Measurements from ENCODE around the gene PON2.

Gene PON2

DNA sequence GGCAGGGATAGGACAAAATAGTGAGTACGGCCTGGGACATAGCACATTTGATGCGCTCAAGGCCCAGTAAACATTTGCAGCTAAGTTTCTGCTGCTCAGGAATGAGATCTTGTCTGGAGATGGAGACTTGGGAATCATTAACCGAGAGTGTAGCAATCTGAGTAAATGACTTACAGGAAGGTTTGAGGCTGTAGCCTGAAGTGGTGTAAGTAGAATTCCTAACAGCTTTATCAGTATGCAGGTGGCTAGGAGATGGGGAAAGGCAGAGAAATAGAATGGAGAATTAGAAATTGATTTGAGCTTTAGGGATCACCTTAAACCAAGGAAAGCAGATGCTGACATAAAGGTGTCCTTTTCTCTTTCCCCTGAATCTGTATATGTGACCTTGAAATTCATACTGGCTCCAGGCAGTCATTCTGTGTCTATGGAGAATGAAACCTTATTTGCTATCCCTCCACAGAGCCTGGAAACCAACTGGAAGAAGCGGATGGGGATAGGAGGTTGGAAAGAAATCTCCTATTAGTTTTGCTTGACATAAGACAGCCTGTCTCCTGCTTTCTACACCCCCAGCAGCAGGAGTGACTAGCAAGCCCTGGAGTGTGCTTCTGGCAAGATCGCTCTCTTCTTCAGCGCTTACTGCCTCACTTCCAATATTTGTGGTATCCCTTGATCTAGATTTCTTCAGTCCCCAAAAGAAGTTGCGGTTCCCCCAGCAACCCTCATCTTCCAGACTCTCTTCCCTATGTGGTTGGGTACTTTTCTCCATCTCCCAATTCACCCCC lies 6.4 kb upstream of the PON2 start:
- no peak for FAIRE-seq

DNA sequence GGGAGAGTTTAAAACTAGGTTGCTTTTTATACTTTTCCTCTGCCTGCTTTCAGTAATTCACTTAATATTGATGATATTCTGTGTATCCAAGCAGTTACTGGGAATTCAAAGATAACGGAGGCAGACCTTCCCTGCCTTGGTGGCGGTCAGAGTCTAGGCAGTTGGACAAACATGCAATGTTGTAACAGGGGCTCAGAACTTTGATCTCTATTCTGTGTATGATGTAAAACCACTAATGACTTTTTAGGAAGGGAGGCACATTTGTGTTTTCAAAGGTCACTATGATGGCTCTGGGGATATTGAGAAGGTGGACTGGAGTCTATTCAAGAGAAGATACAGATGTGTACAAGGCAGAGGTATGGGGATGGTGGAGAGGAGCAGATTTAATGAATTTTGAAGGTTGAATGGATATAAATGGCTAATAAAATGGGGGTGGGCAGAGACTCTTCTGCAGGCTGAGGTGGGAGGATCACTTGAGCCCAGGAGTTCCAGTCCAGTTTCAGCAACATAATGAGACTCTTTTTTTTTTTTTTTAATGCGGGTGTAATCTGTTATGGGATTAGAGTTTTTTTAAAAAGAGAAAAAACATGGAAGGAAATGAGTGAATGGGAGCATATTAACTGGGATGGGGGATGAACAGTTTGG lies 5.7 kb upstream of the PON2 start:
- FAIRE-seq = no peak

DNA sequence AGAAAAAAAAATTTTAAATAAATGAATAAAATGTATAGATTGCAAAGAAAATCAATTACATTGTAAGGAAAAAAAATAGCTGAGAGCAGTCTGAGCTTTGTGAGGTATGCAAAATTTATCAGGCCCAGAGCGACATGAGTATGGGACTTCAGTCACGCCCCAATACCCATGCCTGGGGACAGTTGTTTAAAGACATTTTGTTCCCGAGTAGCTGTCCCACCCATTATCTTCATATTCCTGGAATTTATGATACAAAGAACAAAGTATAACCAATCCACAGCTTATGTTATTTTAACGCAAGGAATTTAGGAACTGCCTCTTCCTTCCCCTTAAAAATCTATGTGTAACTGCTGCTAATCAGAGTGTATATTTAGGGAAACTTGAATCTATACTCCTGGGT lies 1.6 kb upstream of the PON2 start:
- FAIRE-seq = no peak

DNA sequence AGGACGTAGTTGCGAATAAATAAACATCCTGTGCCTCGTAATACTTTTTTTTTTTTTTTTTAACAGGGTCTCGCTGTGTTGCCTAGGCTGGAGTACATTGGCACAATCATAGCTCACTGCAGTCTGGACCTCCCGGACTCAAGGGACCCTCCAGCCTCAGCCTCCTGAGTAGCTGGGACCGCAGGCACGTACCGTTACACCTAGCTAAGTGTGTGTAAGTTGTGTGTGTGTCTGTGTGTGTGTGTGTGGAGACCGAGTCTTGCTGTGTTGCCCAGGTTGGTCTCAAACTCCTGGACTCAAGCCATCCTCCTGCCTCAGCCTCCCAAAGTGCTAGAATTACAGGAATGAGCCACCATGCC lies 573 bp upstream of the PON2 start:
- FAIRE-seq = no peak

DNA sequence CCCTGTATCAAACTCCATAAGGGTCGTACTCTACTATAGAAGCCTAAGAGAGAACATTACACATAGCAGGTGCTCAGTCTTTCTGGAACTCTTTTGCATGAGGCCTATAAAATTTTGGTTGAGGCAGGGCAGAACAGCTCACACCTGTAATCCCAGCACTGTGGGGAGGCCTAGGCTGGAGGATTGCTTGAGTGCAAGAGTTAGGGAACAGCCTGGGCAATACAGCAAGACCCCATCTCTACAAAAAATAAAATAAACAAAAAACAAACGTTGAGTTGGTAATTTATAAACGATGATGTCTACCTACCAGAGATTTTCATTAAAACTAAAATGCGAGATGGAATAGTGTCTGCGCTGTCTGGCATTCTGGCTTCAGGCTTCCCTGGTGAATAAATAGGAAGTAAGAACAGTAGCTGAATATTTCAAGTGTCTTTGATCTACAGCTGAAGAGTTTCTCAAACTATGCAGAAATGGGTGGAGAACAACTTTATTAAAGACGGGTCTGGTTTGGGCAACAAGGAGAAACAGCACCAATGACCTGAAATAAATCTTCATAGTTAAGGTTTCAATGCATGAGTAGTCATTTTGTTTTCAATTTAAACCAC lies 774 bp downstream of the PON2 start:
- FAIRE-seq = no peak

DNA sequence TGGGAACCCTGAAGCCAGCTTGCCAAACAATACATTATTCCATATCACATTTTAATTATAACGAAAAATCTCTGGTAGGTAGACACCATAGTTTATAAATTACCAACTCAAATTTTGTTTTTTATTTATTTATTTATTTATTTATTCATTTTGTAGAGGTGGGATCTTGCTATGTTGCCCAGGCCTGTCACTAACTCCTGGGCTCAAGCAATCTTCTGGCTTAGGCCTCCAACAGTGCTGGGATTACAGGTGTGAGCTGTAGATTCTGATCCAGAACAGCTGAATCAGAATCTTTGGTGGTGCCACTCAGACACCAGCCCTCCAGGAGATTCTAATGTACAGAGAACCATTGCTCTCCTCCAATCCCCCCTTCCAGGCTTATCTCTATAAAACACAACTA lies 1.7 kb downstream of the PON2 start:
- FAIRE-seq = no peak

DNA sequence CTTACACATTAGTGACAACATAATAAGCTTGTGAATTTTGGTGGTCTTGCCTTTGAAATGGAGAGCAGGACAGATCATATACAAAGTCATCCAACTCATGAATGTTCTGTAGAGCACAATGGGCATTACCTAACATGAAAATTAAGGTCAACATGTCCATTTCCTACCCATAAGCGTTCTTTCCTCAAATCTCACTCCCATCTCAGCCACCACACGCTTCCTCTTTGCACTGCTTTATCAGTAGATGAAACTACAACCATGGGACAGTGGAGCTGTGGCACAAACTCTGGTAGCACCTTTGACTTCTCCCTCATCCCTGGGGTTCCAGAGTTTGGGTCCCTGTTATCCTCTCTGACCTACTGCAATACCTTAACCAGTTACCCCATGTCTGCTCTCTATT lies 2.2 kb downstream of the PON2 start:
- no peak for FAIRE-seq

DNA sequence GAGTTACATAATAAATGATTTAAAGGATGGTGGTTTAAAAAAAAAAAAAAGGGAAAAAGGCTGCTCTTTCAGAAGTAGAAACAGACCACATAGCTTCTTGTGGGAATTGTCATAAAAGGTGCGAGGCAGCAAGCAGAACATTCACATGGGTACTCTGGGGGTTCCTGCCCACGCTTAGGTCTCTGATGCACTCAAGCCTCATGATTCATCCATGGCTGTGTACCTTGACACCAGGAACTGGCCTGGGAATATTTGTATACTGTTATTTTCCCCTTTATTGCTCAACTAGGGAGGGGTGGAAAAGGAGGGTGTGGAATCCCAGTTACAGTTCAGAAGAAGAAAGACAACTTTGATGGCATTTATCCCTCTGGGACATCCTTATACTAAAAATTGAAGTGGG lies 4.0 kb downstream of the PON2 start:
- FAIRE-seq = no peak

DNA sequence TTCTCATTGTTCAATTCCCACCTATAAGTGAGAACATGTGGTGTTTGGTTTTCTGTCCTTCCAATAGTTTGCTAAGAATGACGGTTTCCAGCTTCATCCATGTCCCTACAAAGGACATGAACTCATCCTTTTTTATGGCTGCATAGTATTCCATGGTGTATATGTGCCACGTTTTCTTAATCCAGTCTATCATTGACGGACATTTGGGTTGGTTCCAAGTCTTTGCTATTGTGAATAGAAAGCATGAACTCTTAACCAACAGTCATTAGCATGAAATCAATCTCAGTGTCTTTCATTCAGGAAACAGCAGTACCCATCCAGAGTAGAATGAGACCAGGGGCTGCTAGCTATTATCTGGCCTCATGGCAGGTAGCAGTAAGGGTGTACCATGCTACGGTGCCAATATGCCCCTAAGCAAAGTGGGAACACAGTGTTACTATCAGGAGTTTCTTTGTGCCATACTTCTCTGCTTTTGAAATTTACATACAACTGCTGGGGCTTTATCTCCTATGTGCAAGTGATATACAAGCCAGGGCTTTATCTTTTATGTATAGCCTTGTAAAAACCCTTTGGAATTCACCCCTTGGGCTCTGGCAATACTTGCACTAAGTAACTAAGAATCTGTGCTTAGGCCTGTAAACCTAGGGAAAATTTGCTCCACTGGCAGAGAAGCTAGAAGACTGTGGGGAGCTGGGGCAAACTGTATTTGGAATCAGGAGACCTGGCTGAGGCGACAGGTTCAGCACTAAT lies 5.4 kb downstream of the PON2 start:
- FAIRE-seq = no peak

DNA sequence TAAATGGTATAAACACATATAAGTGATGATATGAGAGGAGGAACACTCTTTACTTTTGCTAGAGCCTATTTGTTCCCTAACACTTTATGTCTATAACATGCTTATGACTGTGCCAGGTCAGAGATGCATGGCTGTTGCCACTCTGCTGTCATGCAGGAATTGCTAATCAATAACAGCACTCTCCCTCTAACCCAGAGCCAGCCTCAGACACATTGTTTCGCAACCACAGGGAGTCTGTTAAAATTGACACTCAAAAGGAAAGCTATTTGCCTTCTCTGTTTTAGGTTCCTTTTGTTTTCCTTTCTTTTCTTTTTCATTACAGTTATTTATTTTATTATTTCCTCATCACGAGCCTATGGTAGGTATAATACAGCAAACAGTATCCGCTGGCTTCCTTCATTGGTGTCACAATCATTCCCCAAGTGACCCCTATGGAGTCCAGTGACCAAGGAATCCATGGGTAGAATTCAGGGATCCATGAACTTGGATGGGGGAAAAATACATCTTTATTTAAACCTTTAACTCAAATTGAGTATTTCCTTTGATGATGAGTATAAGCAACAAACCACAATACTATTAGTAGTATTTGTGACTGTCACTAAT lies 6.8 kb downstream of the PON2 start:
- FAIRE-seq = no peak

DNA sequence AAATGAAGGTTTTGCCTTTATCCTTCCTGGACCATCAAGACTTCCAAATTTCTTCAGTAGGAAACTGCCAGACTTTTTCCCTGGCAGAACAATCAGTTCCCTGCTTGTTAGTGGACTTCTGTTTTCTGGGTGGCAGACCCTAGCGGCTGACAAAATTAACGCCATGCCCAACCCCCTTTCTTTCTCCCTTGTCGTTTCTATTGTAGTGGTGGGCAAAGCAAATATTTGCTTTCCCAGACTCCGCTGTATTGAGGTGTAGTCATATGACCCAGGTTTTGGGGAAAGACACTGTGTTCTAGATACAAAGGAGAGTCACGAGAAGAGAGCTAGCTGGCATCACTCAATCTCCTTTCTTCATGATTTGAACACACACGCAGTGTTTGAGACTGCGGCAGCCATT lies 7.7 kb downstream of the PON2 start:
- FAIRE-seq = no peak

DNA sequence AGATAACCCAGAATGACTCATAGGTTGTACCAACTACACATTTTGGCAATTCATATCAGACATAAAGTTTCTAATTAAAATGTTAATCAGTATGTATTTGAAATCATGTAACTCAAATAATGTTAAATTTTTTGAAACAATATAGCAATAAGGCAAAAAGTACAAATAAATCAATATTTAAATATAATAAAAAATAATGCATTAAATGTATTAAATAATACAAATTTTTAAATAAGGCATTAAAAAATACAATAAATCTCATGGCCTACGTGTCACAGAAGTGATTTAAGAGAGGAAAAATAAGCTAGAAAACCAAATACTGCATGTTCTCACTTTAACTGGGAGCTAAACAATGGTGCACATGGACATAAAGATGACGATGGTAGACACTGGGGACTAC lies 9.1 kb downstream of the PON2 start:
- FAIRE-seq = no peak

DNA sequence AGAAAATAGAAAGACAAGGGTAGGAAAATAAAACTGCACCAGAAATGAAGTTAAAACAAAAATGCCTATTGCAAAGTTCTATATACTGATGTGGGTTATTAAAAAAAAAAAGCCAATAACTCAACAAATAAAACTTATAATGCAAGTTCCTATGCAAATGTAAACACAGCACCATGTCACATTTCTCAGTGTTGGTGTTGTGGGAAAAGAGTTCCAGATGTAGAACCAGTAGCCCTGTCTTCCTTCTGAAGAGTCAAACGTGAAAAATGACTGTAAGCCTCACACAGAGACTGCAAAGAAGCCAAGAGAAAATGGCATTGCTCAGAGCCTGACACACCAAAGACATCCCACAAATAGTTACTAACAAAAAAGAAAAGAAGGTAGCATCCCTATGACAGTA lies 10.1 kb downstream of the PON2 start:
- FAIRE-seq = no peak

DNA sequence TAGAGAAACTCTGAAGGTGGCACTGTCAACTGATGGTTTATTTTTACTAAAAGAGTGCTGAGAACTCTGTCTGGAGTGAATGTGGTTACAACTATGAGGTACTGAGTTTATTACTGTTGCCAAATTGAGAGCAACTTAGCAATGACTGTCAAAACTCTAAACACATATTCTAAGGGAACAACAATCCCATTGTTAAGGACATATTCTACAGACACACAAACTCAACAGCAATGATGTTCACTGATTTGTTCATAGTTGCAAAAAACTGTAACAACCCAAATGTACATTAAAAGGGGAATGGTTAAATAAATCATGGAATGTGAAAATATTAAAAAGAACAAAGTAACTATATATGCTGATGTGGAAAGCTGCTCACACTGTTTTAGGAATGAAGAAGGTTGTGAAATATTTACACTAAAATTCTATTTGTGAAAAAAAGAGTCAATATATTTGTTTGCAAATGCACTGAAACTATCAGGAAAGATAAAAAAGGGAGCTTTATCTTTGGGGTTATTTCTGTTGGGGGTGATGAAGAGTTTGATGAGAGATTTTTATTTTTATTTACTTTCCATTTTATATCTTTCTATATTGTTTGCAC lies 12.9 kb downstream of the PON2 start:
- FAIRE-seq = no peak

DNA sequence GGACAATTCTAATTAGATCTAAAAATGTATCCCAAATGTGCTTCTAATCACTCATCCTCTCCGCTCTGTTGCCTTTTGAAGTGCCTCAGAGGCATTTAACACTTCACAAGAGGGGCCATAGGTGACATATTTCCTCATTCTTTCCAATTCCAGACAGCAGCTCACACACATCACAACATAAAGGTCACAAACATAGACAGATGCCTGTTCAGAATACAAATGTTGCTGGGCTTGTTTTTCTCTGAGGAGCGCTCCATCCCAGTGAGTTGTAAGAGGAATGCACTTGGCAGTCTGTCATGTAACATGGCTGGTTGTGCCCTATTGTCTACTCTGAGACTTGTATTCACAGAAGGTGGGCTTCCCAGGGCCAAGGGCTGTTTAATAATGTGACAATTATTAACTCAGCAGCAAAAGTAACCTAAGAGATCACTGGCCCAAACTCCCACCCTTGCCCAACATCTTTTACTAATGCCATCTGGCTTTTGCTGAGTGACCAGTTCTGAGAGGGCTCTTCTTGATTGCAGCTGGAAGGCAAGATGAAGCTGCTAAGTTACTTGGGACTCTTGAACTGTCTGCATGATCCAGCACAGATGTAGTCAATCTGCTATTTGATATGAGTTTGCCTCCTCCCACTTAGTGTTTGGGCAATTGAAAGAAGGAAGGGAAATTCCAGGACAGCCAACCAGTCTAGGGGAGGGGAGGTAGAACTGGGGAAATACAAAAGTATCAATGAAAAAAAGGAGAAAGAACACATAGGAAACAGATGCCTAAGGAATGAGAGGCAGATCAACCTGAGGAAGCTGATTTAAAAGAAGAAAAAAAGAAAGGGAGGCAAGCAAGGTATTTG lies 13.6 kb downstream of the PON2 start:
- FAIRE-seq = no peak

DNA sequence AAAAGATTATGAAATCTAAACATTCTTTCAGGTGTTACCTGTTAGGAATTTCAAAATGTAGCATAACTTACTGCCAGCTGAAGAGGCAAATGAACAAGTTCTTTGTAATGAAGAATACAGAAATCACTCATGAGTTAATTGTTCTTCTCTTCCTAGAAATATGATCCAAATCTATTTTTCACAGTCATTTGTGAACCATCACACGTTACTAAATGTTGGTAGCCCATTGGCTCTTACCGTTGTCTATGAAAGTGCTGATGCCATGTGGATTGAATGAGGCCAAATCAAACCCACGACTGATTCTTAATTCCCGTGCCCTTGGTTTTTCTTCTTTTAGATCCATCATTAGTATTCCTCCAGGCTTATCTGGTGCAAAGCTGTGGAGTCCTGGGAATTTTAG lies 22.8 kb downstream of the PON2 start:
- FAIRE-seq = no peak

DNA sequence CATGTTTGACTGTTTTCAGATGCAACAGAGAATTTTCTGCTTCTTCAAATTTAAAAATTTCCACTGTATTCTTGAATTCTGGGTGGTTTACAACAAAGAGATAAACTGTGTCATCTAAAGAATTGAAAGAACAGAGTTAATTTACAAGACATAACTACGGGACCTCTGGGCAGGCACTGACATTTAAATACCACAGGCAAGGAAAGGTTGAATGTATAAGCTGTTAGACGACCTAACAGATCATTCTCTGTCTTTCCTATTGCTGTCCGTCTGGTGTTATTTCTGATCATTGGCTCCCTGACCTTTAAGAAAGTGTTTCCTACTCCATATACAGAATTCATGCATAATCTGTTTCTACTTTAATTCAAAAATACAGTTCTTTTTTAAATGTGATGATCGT lies 23.2 kb downstream of the PON2 start:
- FAIRE-seq = no peak

DNA sequence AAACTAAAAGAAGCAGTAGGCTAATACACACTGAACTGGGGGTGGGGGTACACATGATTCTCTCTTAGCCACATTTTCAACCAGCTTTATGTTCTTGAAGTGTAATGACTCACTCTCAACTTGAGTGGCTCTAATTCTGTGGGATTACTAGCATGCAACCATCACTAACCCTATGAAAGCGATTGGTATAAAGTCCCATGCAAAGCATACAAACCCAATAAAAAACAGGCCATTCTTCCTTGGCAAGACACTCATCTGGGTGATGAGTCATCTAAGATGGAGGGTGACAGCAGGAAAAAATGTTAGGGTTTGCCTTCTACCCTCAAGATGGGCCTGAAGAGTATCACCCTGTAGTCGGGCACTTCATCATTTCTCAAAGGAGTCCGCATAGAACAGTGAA lies 23.8 kb downstream of the PON2 start:
- FAIRE-seq = no peak

DNA sequence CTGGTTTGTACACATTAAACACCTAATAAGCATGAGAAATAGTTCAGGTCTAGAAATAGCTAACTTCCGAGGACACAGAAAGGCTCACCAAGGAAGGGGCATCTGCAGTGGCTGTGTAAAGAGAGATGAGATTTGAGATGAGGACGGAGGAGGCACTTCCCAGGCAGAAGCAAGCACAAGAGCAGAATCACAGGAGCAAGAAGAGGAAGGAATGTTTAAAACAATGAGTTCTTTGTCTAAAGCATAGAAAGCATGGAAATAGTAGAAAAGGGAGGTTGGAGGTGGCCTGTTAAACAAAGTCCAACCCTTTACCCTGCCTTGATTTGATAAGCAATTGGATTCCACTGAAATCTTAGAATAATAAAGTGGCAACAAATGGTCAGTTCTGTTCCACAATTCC lies 27.1 kb downstream of the PON2 start:
- no peak for FAIRE-seq

DNA sequence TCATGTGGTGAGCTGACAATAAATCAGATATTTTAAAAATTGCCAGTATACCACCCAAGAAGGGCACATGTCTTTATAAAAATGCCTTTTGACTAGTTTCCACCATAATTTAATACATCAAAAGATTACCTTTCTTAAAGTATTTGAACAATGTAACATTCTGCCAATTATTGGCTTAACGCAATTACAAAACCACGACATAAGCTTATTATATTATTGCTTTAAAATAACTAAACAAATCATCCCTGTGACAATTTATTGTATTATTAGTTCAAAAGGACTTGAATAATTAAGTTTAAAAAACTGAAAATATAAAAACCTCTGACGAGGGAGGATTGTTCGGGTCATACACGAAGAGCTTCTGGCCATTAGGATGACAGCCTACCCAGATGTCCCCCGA lies 29.0 kb downstream of the PON2 start:
- FAIRE-seq = no peak

DNA sequence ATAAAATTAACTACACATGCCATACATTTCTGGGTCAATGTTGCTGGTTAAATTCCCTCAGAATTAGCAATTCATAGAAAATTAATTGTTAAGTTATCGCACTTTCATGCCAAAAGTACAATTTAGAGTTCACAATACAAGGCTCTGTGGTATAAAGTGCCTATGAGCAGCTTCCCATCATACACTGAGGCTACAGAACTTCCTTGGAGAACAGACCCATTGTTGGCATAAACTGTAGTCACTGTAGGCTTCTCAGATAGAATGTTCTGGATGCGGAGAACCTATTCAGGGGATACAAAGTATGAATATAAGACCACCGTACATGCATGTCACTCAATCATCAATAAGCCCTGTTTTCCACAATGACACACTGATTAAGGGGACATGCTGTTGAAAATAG lies 29.6 kb downstream of the PON2 start:
- FAIRE-seq = no peak

DNA sequence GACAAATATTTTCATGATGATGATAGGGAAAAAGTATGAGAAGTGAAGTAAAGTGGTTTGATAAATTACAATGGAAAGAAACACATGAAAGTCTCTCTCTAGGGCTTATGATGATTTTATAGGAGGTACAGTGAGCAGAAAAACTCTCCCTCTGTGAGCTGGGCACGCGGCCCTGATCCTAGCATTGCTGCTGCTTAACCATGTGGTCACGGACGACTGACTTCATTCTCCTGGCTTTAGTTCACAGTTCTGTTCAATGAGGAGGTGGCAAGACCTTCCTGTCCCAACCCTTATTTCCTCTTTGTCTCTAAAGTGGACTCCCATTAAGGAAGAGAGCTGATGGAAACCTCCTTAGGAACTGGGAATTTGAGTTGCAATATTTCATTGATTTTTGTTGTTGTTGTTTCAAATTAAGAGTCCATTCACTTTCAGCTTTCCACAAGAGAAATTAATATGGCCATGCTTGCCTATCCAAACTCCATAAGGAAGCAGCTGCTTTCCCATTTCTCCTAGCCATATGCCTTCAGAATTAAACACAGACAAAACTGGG lies 30.4 kb downstream of the PON2 start:
- no peak for FAIRE-seq

All from islet of Langerhans (tissue), 1 donor.